Renal cortex interstitium (tissue), 11 donors: Measurements from ENCODE around the gene DCHS2. TPM values are rescaled to one million over a fixed set of nuclear protein-coding genes. Genes with fewer than 3 reads are reported as not detected.
A peak's percentile ranks its signal among the peaks of the same experiment; 100 is the strongest.

Experiments
- DNase-seq, 11 donors: peaks; one replicate each; pipeline ENCODE4 v3.0.0-alpha.2; 2013; ENCODE audit warnings: low read depth in 9 of 11, low spot score in 4 of 11; ENCODE audit errors: extremely low read depth in 1 of 11
- polyA plus RNA-seq, 3 donors: library from polyadenylated mRNA; unstranded; fragments of 120-200 nt; gene quantifications; one replicate each; pipeline ENCODE4 v1.2.1, GENCODE V29; 2013; ENCODE audit not compliant: insufficient read length in 3 of 3

Gene DCHS2
- polyA plus RNA-seq, 3 donors, result 6.6 to 8.3 (median 7.3) TPM

- no peak for DNase-seq
Observed at GRCh38 chr4:154462081-154462810, 29.4 kb downstream of the DCHS2 start.

DNA sequence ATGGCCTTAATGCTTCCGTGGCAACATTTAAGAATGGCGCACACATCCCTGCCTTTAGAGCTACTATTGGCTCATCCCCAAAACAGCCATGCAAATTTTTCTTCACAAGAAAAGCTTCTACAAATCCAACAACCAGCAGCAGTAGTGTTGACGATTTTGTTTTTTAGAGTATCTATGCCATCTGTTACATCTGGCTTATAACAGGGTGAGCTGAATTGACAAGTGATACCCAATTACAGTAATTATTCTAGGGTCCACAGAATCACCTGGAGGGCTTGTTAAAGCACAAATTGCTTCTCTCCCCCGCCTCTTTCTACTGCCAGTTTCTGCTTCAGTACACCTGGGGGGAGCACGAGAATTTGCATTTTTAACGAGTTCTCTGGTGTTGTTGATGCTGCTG lies 34.1 kb downstream of the DCHS2 start:
- no peak for DNase-seq

GRCh38 chr4:154456889-154457288 lies 34.7 kb downstream of the DCHS2 start:
- no peak for DNase-seq

- no peak for DNase-seq
Observed at GRCh38 chr4:154456240-154456639, 35.4 kb downstream of the DCHS2 start.

DNA sequence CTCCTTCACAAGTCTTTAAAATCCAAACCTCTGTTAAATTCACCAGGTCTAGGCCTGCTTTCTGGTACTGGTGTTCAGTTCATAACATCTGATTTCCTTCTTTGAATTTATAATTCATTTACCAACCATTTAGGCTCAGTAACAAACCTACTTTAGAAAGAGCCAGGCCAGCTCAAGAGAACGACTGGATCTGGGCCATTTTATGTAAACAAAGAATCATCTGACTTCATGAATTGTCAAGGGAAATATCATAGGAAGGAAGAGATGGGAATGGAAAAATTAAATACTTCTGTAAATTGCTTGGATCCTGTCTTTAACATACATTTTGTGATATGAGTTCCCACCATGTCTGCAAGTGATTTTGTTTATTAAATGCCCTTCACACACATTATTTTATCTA lies 36.5 kb downstream of the DCHS2 start:
- no peak for DNase-seq

DNA sequence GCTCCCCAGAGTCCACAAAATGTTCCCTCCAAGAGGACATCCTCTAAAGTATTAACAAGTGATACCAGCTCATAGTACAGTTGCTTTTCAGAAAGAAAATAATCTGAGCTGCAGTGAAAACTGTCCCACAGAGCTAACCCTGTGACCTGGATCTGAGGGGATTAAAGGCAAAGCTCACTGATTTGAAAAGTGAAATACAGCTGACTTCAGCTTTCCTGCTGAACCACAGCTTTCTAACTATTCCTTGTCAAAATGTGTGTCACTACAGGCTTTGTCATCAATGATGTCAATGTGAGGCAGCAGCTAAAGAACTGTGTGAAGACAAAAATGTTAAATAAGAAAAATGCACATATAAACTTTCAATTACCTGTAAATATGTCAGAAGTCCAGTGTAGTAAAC lies 36.9 kb downstream of the DCHS2 start:
- DNase-seq, result no peak

DNA sequence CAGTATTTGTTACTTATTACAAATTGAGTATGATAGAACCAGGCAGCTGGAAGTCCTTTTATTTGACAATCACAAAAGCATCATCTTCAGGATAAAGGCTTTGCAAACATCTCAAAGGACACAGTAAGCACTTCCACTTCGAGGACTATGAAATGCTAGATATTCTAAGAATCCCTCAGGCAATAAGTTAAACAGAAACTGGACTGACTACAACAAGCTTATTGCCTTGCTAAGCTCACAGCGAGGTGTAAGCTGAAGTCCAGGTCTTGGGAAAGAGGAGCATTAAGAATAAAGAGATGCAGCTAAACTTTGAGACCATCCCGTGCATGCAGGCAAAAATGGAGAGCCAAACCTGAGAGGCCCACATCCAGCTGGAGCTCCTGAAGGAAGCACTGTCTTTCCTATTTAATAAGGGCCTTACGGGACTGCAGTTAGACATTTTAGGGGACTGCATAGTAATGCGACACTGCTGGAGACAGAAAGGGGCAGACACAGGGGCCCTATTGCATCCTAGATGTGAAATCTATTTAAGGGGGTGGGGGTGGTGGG lies 38.7 kb downstream of the DCHS2 start:
- no peak for DNase-seq

DNA sequence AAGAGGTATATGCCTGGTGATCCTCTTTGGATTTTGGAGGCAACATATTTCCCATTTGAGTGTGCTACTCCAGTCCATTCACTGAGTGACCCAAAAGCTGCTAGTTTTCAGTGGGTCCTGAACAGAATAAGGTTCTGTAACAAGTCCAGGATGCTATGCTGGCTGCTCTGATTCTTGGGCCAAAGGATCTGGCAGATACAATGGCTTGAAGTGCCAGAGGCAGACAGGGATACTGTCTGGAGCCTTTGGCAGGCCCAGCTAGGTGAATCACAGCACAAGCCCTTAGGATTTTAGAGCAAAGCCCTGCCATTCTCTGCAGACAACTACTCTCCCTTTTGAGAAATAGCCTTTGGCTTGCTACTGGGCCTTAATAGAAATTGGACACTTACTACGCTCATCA lies 40.6 kb downstream of the DCHS2 start:
- no peak for DNase-seq

GRCh38 chr4:154444958-154445357 lies 46.6 kb downstream of the DCHS2 start:
- DNase-seq, result no peak

DNA sequence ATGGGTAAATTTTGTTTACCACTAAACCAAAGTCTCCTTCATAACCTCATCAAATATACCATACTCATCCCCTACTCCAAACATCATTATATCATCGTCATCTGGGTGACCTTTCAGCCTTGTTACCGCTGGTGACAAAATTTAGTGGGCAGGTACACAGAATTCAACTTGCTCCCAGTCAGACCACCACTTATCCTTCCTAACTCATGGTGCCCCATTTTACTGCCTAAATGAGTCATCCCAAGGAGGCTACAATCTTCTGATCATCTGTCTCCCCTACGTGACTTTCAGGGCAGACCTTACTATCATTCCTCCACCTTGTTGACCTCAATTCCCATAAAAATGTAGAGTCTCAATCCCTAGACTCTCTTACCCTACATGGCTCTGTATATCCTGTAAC lies 49.6 kb downstream of the DCHS2 start:
- no peak for DNase-seq

DNA sequence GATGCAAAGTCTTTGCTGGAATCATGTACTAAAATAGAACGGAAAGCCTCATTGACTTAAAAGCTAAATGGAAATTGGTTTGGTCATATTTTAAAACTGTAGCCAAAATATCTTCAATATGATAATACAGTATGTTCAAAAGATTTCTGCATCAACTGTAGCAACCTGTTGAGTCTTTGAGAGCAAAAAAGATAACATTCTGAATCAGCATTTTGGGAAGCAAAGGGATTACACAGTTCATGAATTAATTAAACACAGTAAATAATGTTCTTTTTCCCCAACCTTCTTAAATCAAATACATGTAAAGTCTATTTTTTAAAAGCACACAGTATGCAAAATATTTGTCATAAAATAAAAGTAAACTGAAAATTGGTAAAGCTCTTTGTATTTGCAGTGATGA lies 50.5 kb downstream of the DCHS2 start:
- DNase-seq, result no peak

DNA sequence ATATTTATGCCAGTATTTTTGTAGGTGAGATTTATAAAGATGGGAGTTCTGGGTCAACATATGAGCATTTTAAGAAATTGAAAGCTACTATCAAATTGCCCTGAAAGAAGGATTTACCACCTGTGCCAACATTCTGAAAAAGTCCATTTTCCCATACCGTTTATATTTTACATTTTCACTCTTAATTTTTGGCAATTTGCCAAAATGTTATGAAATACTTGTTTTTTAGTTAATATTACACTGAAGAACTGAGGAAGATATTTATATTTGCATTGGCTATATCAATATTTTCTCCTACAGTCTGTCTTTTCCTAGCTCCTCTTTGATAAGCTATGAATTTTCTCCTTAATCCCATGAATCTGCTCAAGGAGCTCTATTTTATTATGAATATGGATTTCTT lies 52.4 kb downstream of the DCHS2 start:
- DNase-seq, result no peak

DNA sequence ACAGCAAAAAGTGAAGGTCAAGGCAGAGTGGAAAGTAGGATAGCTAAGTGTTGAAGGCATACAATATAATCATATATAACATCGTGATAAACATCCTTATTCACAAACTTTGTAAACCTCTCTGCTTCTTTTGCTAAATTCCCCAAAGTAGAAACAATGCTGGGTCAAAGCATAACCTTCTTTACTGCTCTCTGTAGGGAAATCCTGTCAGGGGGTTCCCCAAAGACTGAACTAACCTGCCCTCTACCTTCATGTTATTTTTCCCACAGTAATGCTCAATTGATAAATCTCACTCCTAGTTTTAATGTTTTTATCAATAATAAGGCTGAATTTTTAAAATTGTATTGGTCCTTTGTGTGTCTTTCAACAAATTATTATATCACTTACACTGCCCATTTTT lies 55.7 kb downstream of the DCHS2 start:
- DNase-seq, result no peak

GRCh38 chr4:154433543-154433942 lies 58.1 kb downstream of the DCHS2 start:
- DNase-seq, result no peak

- no peak for DNase-seq
Observed at GRCh38 chr4:154429176-154429575, 62.4 kb downstream of the DCHS2 start.

GRCh38 chr4:154427149-154427548 lies 64.5 kb downstream of the DCHS2 start:
- no peak for DNase-seq

DNA sequence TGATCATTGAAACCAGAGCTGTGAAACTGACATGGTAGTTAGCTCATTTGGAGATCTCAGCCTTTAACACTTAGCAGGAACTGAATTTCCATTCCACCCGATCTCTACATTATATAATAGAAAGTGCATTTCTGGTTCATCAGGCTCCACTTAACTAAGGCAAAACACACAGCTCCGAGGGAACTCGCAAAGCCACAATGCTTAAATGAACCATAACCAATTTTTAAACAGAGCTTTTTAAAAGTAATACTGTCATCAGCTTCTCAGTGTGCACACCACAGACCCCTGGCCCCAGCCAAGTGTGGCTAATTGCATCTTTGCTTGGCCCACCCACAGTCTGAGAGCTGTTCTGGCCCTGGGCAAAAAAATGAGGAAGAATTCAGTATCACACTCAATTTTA lies 66.1 kb downstream of the DCHS2 start:
- DNase-seq, result no peak

DNA sequence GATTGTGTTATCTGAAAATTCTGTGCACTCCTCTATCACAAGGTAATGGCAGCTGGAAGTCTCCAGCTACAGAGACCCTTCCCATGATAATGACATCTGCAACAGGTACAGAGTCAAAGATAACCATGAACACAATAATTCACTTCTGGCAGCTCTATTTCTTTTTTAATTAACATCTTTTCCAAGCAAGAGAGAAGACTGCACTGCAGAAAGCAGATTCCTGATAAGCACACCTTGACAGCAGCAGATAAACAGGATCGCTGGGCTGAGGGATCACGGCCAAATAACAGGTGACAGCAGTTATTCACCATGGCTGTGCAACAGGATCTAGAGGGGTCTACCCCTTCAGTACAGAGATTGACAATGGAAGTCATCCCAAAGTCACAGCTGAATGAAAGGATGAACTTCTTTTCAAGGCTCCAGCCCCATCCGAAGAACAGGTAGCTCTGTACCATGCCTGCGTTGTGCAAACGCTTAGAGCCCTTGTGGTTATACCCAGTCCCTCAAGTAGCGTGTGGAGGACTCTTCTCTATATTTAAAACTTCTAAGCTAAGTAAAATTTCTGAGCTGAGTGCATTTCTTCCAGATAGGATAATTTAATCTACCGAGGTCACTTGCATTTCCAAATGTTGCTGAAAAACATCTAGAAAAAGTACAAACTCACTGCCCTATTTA lies 66.7 kb downstream of the DCHS2 start:
- DNase-seq, result no peak

DNA sequence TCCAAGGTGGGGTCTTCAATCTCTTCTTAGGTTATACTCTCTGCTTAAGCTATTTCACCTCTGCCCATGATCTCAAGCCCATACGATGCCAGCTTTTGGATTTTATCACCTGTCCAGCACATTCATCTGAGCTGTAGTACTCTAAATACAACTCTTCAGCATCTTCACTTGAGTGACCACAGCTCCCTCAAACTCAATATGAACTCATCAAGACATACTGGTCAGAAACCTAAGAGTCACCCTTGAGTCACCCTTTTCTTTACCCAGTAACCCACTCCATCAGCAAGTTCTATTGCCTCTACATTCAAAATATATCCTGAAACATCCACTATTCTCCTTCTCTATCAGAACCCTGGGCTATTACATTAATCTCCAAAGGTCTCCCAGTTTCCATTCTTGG lies 69.4 kb downstream of the DCHS2 start:
- no peak for DNase-seq

DNA sequence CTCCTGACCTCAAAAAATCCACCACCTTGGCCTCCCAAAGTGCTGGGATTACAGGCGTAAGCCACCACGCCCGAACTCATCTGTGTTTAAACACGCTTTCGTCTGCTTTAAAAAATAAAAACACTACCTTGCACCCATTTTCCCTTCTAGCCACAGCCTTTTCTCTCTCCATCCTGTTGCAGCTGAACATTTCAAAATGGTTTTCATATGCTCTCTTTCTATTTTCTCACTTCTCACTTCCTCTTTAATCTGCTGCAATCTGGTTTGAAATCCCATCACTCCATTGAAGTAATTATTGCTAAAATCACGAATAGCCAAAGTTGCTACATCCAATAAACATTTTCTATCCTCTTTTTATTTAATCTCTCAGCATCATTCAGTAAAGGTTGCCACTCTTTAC lies 70.0 kb downstream of the DCHS2 start:
- DNase-seq, result no peak

DNA sequence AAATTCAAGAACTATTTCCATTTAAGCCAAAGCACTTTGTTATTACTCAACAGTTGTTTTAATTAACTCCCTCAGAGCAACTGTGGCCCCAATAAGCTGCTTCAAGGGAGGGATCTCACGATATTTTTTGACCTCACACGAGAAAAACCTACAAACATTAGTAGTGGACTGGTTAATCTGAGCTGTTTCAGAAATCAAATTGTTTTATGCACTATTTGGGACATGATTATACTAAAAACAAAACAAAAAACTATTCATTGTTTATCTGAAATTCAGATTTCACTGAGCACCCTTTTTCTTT lies 74.3 kb downstream of the DCHS2 start:
- DNase-seq, result peak in 1 of 11 donors; percentile 58
